Embryonic facial prominence (tissue), 1 donor: ENCODE data around the gene CABLES2.
A peak's percentile ranks its signal among the peaks of the same experiment; 100 is the strongest.
"Not testable (repeated sequence)": the region's sequence is repeated elsewhere in the genome, so short reads cannot be mapped to it uniquely, and the experiment has no call there.

Experiments used
- DNase-seq: peaks from one replicate; pipeline ENCODE4 v3.0.0-alpha.2; 2016; ENCODE audit errors: extremely low spot score

CABLES2 gene

GRCh38 chr20:62390317-62391164 lies 16.5 kb downstream of the CABLES2 start:
- DNase-seq, result no peak

GRCh38 chr20:62389601-62390087 lies 17.4 kb downstream of the CABLES2 start:
- no peak for DNase-seq

- no peak for DNase-seq
These were observed 18.1 kb downstream of the CABLES2 start for GRCh38 chr20:62388839-62389600.

GRCh38 chr20:62387933-62388635 lies 19.0 kb downstream of the CABLES2 start:
- no peak for DNase-seq

- DNase-seq, result no peak
These were observed 19.7 kb downstream of the CABLES2 start for GRCh38 chr20:62387219-62387913.

GRCh38 chr20:62386383-62387218 lies 20.5 kb downstream of the CABLES2 start, which contains the start of gene RPS21:
Gene RPS21 (plus strand): TSS chr20:62387103. CDS start chr20:62387339, 236 bp downstream.
- peak; percentile 85 for DNase-seq

GRCh38 chr20:62382306-62383198 lies 24.5 kb downstream of the CABLES2 start:
- DNase-seq, result no peak

- no peak for DNase-seq
These were observed 25.2 kb downstream of the CABLES2 start for GRCh38 chr20:62381842-62382241.

- DNase-seq, result no peak
These were observed 25.8 kb downstream of the CABLES2 start for GRCh38 chr20:62381202-62381797.

GRCh38 chr20:62378215-62378614 lies 28.9 kb downstream of the CABLES2 start:
- no peak for DNase-seq

GRCh38 chr20:62377615-62378178 lies 29.4 kb downstream of the CABLES2 start:
- DNase-seq, result no peak

GRCh38 chr20:62377064-62377461 lies 30.0 kb downstream of the CABLES2 start:
- DNase-seq, result no peak

- DNase-seq, result no peak
These were observed 30.7 kb downstream of the CABLES2 start for GRCh38 chr20:62376112-62377063.

GRCh38 chr20:62374331-62375152 lies 32.5 kb downstream of the CABLES2 start:
- no peak for DNase-seq

- DNase-seq, result not testable (repeated sequence)
These were observed 33.4 kb downstream of the CABLES2 start for GRCh38 chr20:62373631-62374179.
